B cell (primary cell): ENCODE measurements around the gene TTC28. TPM values are rescaled to one million over a fixed set of nuclear protein-coding genes. Genes with fewer than 3 reads are reported as not detected.

ENCODE experiments used
- ATAC-seq: fragments of 200-7000 bp; cut with Tn5 transposase; one replicate; pipeline ENCODE4 v1.10.0; 2021; ENCODE audit warnings: low read depth, mild to moderate bottlenecking, moderate number of reproducible peaks, moderate library complexity
- CTCF ChIA-PET: fragments of 350-600 bp; sonication (Branson Sonifier 250); formaldehyde crosslinking; loops from one replicate; lab custom pipeline; 2021; ENCODE audit warnings: antibody characterized with exemption, inconsistent platforms; lab: Charles Lee
- POLR2A ChIA-PET: fragments of 350-600 bp; sonication (Branson Sonifier 250); formaldehyde crosslinking; loops from one replicate; lab custom pipeline; 2021; ENCODE audit warnings: antibody characterized with exemption; lab: Charles Lee
- DNase-seq: peaks from one replicate; pipeline ENCODE4 v3.0.0; 2013
- H2AFZ ChIP-seq: 2 replicates; pipeline ENCODE4 v1.6.1; 2012; ENCODE audit warnings: mild to moderate bottlenecking, low read depth, low read length; ENCODE audit not compliant: insufficient read depth, poor library complexity, severe bottlenecking
- H3K27ac ChIP-seq, 2 donors: 1 replicate in 1 of 2; 2 replicates in 1 of 2; pipeline ENCODE4 v1.5.1; 2012 to 2013; ENCODE audit warnings: low read length in 2 of 2, mild to moderate bottlenecking in 2 of 2, moderate library complexity in 1 of 2
- H3K27me3 ChIP-seq, 4 experiments: fragments of 200-600 bp in 1 of 4; sonication (generic) in 1 of 4; replicated peaks in 1 of 4; 1 replicate in 2 of 4; 2 replicates in 2 of 4; pipeline versions ENCODE4 v1.6.1 to v1.7.0; 2013 to 2016; ENCODE audit warnings: low read length in 3 of 4, mild to moderate bottlenecking in 2 of 4, mixed read lengths in 1 of 4, moderate library complexity in 1 of 4; ENCODE audit not compliant: insufficient read depth in 4 of 4, control insufficient read depth in 3 of 4; ENCODE audit errors: control extremely low read depth in 1 of 4
- H3K36me3 ChIP-seq, 2 experiments: replicated peaks in 1 of 2; 1 replicate in 1 of 2; 2 replicates in 1 of 2; pipeline versions ENCODE4 v1.6.1 to v1.7.1; 2013; ENCODE audit warnings: low read length in 1 of 2; ENCODE audit not compliant: insufficient read depth in 2 of 2, control insufficient read depth in 1 of 2; ENCODE audit errors: control extremely low read depth in 1 of 2, extremely low read depth in 1 of 2
- H3K4me1 ChIP-seq, 2 donors: fragments of 200-600 bp in 1 of 2; sonication (generic) in 1 of 2; 1 replicate in 1 of 2; 2 replicates in 1 of 2; pipeline versions ENCODE4 v1.5.1 to v1.6.1; 2013 to 2017; ENCODE audit warnings: low read length in 2 of 2; ENCODE audit not compliant: control insufficient read depth in 2 of 2, insufficient read depth in 2 of 2
- H3K4me2 ChIP-seq: replicated peaks from 2 replicates; pipeline ENCODE3; 2012; ENCODE audit warnings: mild to moderate bottlenecking, low read depth, low read length; ENCODE audit not compliant: poor library complexity, severe bottlenecking
- H3K4me3 ChIP-seq, 5 experiments: fragments of 200-600 bp in 1 of 5; sonication (generic) in 1 of 5; 1 replicate in 3 of 5; 2 replicates in 2 of 5; pipeline versions ENCODE4 v1.5.1 to v1.7.0; 2011 to 2016; ENCODE audit warnings: low read length in 4 of 5, mild to moderate bottlenecking in 4 of 5, low read depth in 2 of 5, control low read depth in 1 of 5, moderate library complexity in 1 of 5; ENCODE audit not compliant: insufficient read depth in 1 of 5; ENCODE audit errors: control extremely low read depth in 1 of 5, extremely low read depth in 1 of 5
- H3K79me2 ChIP-seq: fragments of 200-600 bp; sonication (generic); one replicate; pipeline ENCODE4 v1.6.0; 2016; ENCODE audit warnings: low read length; ENCODE audit not compliant: control insufficient read depth, insufficient read depth
- H3K9ac ChIP-seq: fragments of 200-600 bp; sonication (generic); 2 replicates; pipeline ENCODE4 v1.6.1; 2017; ENCODE audit warnings: mild to moderate bottlenecking, low read length, moderate library complexity
- H3K9me3 ChIP-seq, 3 donors: one replicate each; pipeline versions ENCODE4 v1.6.1 to v1.7.1; 2013; ENCODE audit warnings: low read length in 2 of 3; ENCODE audit not compliant: control insufficient read depth in 2 of 3, insufficient read depth in 1 of 3; ENCODE audit errors: control extremely low read depth in 1 of 3
- H4K20me1 ChIP-seq: 2 replicates; pipeline ENCODE4 v1.6.0; 2012; ENCODE audit warnings: mild to moderate bottlenecking, low read length; ENCODE audit not compliant: insufficient read depth, control insufficient read depth, poor library complexity, severe bottlenecking
- H3K27ac Mint-ChIP-seq: one replicate; pipeline ENCODE4 v1.8.0; 2021; ENCODE audit warnings: mixed read lengths
- H3K27me3 Mint-ChIP-seq: one replicate; pipeline ENCODE4 v1.8.0; 2021; ENCODE audit warnings: mixed read lengths
- H3K4me1 Mint-ChIP-seq: one replicate; pipeline ENCODE4 v1.8.0; 2021; ENCODE audit warnings: mixed read lengths
- H3K4me3 Mint-ChIP-seq: one replicate; pipeline ENCODE4 v1.8.0; 2021; ENCODE audit warnings: mixed read lengths
- H3K9me3 Mint-ChIP-seq: one replicate; pipeline ENCODE4 v1.8.0; 2022; ENCODE audit warnings: mixed read lengths; ENCODE audit not compliant: insufficient read depth
- CTCF ChIP-seq: fragments of 200-600 bp; IDR thresholded peaks from one replicate; pipeline ENCODE4 v1.8.0; 2022; ENCODE audit warnings: antibody characterized with exemption, mild to moderate bottlenecking
- EZH2 ChIP-seq: IDR thresholded peaks from 2 replicates; pipeline ENCODE4 v1.6.1; 2012; ENCODE audit warnings: borderline replicate concordance, low read depth, mild to moderate bottlenecking, moderate library complexity, low read length; ENCODE audit not compliant: insufficient read depth, poor library complexity, severe bottlenecking
- WGBS: methylation state at CpG from one replicate; pipeline ENCODE4 v1.1.5; 2013; ENCODE audit warnings: missing lambda C conversion rate; ENCODE audit not compliant: insufficient coverage; 5-methylcytosine and 5-hydroxymethylcytosine counted together
- intact Hi-C: fragments of 100-400 bp; cut with micrococcal nuclease; formaldehyde crosslinking; loops from one replicate; pipeline ENCODE4 v1.10.0; 2022
- polyA plus RNA-seq: library from polyadenylated mRNA; depleted of rRNA; stranded (reverse); fragments of >200 nt; gene quantifications from 2 replicates; pipeline ENCODE4 v1.2.3, GENCODE V29; 2012
- total RNA-seq, 2 donors: library from RNA; stranded (reverse); fragments of 120-200 nt in 1 of 2; gene quantifications; 1 replicate in 1 of 2; 2 replicates in 1 of 2; pipeline versions ENCODE4 v1.2.3 to v1.2.4, GENCODE V29; 2013 to 2022

Gene TTC28
- total and polyA plus RNA-seq, 2 donors (not counting 1 experiment from before 2014, with no cell fraction given), result 4.5 to 7.3 TPM

GRCh38 chr22:28328756-28329155 lies 350.9 kb downstream of the TTC28 start:
- no peak overlapping the region for H2AFZ ChIP-seq
- H3K4me1 ChIP-seq, result no peaks in the 10 kb centered on the region
- Mint-ChIP-seq H3K4me3 (no peak overlapping the region), H3K27me3 (peaks cover 3% of the 10 kb centered on the region), H3K27ac (no peak overlapping the region), H3K9me3 (no peaks in the 10 kb centered on the region), H3K4me1 (no peaks in the 10 kb centered on the region)
- H3K27me3 ChIP-seq, result no peaks in the 10 kb centered on the region
- H3K9me3 ChIP-seq, result no peaks in the 10 kb centered on the region
- no peak overlapping the region for H3K4me3 ChIP-seq
- DNase-seq, result no peak
- H3K9ac ChIP-seq, result no peak overlapping the region
- ATAC-seq, result no peak
- ChIA-PET POLR2A (no interaction called here), CTCF (no interaction called here)
- no CpG with 5 or more reads among the region's 1 CpG for WGBS
- H3K4me2 ChIP-seq, result no peak overlapping the region
- no peaks in the 10 kb centered on the region for H4K20me1 ChIP-seq
- intact Hi-C loops, result no loop called here
- no peaks in the 10 kb centered on the region for H3K36me3 ChIP-seq
- H3K27ac ChIP-seq, result no peak overlapping the region
- TF ChIP-seq EZH2 (no peak), CTCF (no peak)
- H3K79me2 ChIP-seq, result no peaks in the 10 kb centered on the region

GRCh38 chr22:28316014-28316413 lies 363.6 kb downstream of the TTC28 start:
- H3K9me3 ChIP-seq, result no peaks in the 10 kb centered on the region
- DNase-seq (no peak), ATAC-seq (no peak)
- H3K4me1 Mint-ChIP-seq, result no peaks in the 10 kb centered on the region
- H3K4me3 ChIP-seq, result no peak overlapping the region
- WGBS, result 100% methylated on average over 2 of the region's 4 CpGs
- H4K20me1 ChIP-seq, result no peaks in the 10 kb centered on the region
- TF ChIP-seq CTCF, result no peak
- TF ChIP-seq EZH2, result no peak
- H3K4me1 ChIP-seq, result no peaks in the 10 kb centered on the region
- POLR2A ChIA-PET, result no interaction called here
- H3K4me3 Mint-ChIP-seq, result no peak overlapping the region
- H3K36me3 ChIP-seq, result no peaks in the 10 kb centered on the region
- no peak overlapping the region for H3K27ac Mint-ChIP-seq
- H2AFZ ChIP-seq, result no peak overlapping the region
- intact Hi-C loops, result no loop called here
- no peaks in the 10 kb centered on the region for H3K27me3 ChIP-seq
- H3K9me3 Mint-ChIP-seq, result no peaks in the 10 kb centered on the region
- H3K79me2 ChIP-seq, result no peaks in the 10 kb centered on the region
- H3K4me2 ChIP-seq, result no peak overlapping the region
- H3K27ac ChIP-seq, result no peak overlapping the region
- CTCF ChIA-PET, result no interaction called here
- no peak overlapping the region for H3K9ac ChIP-seq
- H3K27me3 Mint-ChIP-seq, result peaks cover 17% of the 10 kb centered on the region
